Bronchial epithelial cell (primary cell): Measurements from ENCODE around the gene TNFAIP1. TPM values are rescaled to one million over a fixed set of nuclear protein-coding genes. Genes with fewer than 3 reads are reported as not detected.

Experiments
- total RNA-seq: library from RNA; depleted of rRNA; stranded (reverse); fragments of >200 nt; gene quantifications from 2 replicates; pipeline ENCODE4 v1.2.1, GENCODE V29; 2014

The TNFAIP1 gene
- total RNA-seq, 1 donor from 2014 or later, result 29.0 TPM

Other genes with a start within 250 kb of the TNFAIP1 start
- gene TMEM97, start 16.6 kb upstream of the TNFAIP1 start, total RNA-seq, result 1.5 and 8.2 TPM in 2 replicates
- gene IFT20, start 289 bp upstream of the TNFAIP1 start, total RNA-seq, result 37.8 and 43.7 TPM in 2 replicates
- gene POLDIP2, start 21.8 kb downstream of the TNFAIP1 start, total RNA-seq, result 59.8 and 67.5 TPM in 2 replicates
- gene SEBOX, start 29.4 kb downstream of the TNFAIP1 start, total RNA-seq, result not detected in 2 replicates
- under 0.01 TPM in 2 replicates for gene VTN, start 34.5 kb downstream of the TNFAIP1 start, total RNA-seq
- 0.26 and 0.53 TPM in 2 replicates for gene SARM1, start 35.9 kb downstream of the TNFAIP1 start, total RNA-seq
- 1.9 and 5.0 TPM in 2 replicates for gene SLC46A1, start 70.5 kb downstream of the TNFAIP1 start, total RNA-seq
- gene SLC13A2, start 137.9 kb downstream of the TNFAIP1 start, total RNA-seq, result not detected in 2 replicates
- 0.38 TPM in 1 of 2 replicates, not detected in the other for gene FOXN1, start 170.6 kb downstream of the TNFAIP1 start, total RNA-seq
- 21.9 and 22.8 TPM in 2 replicates for gene UNC119, start 216.9 kb downstream of the TNFAIP1 start, total RNA-seq
- 25.5 and 36.0 TPM in 2 replicates for gene PIGS, start 235.8 kb downstream of the TNFAIP1 start, total RNA-seq
- 39.3 and 53.4 TPM in 2 replicates for gene ALDOC, start 241.1 kb downstream of the TNFAIP1 start, total RNA-seq